Pericardium fibroblast (primary cell): ENCODE data around the gene LIMS4. TPM values are rescaled to one million over a fixed set of nuclear protein-coding genes. Genes with fewer than 3 reads are reported as not detected.

Experiments
- total RNA-seq: library from RNA; depleted of rRNA; stranded (reverse); fragments of >200 nt; gene quantifications from 2 replicates; pipeline ENCODE4 v1.2.3, GENCODE V29; 2015

LIMS4 gene
- 0.17 and 11.2 TPM in 2 replicates for total RNA-seq

GRCh38 chr2:110472171-110473058, at the start of gene LIMS4:
TSS of gene LIMS4 (minus strand) at chr2:110472816. CDS start at chr2:110472778, 38 bp downstream.

Other genes starting within 250 kb of the LIMS4 start
- 3.5 and 16.8 TPM in 2 replicates for gene RGPD6, start 104.4 kb upstream of the LIMS4 start, total RNA-seq
- gene BUB1, start 205.2 kb upstream of the LIMS4 start, total RNA-seq = 1.6 and 2.1 TPM in 2 replicates